IPS DF 4.7 (cell line): ENCODE results near the gene PELI2.

Source experiments
- DNase-seq: peaks from one replicate; pipeline ENCODE4 v3.0.0-alpha.2; 2013; ENCODE audit warnings: low spot score; ENCODE audit errors: extremely low read depth

PELI2 gene

DNA sequence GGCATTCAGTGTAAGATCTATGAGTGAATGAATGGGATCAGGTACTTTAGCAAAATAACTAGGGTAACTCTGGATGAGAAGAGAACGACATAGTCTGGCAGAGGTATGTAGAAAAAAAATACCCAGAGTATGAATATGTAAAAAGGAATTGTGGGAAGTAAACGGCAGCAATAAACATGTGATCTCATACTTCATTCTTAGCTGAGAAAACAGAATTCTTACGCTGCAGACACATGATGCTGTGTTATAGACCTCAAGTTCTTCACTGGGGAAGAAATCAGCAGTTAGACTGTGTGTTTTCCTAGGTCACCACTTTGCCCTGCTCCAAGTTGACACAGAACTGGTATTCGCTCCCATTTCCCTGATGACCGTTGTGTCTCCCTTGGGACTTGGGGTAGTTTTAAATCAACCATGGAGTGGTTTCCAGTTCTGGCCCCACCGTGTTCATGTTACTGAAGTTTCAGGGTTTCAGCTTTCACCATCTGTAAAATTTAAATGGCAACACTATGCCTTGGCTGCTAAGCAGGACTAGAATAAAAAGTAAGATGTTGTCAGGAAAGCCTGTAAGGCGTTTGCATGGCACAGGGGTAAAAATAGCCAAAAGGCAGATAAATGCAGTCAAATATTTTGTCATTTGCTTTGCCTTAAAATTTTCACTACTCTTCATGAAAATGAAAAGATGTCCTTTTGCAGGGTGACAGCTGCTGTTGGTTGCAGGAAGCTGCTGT, 223.7 kb downstream of the PELI2 start:
- no peak for DNase-seq

DNA sequence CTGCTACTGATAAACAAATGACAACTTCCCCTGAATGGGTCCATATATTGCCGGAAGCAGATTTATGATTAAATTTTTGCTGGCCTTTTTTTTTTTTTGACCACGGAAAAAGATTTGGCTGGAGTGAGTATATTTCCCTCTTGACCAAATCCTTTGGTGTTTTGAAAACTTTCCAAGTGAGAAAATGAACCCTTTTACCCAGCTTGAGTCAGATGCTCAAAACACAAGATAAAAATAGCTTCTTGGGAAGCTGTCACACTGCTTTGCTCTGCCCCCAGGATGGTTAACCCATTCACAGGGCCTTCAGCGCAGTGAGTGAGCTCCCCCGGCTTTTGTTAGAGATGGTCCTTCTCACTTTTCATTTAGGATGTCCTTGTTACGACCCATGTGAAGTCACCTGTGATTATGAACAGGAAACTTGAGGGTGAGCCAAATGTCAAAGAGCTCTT, 224.3 kb downstream of the PELI2 start:
- DNase-seq: no peak

DNA sequence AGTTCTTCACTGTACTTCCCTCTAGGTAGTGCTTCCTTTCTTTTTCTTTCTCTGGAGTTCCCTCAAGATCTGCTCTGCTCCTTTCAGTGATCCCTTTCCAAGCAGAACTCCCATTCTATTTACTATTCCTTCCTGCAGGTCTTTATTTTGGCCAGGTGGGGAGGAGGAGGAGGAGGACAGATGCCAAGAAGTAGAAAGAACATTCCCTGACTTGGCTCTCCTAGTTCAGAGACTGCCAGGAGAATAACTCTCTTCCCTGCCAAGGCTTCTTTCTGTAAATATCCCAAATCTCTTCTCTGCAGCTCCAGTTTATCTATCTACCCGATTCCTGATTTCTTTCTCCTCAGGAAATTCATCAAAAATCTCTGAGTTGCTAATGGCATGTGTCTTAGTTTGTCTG, 231.7 kb downstream of the PELI2 start:
- DNase-seq: no peak
